HG03159 (cell line): ENCODE data around the gene DOCK10.
A peak's percentile ranks its signal among the peaks of the same experiment; 100 is the strongest.

Source experiments
- ATAC-seq: cut with Tn5 transposase; IDR thresholded peaks from one replicate; pipeline ENCODE4 v1.9.1; 2021; ENCODE audit warnings: mild to moderate bottlenecking, moderate library complexity; ENCODE audit not compliant: unreplicated experiment

DOCK10 gene

GRCh38 chr2:224796695-224797305, 245.5 kb downstream of the DOCK10 start:
- ATAC-seq = no peak

GRCh38 chr2:224793946-224794345, 248.3 kb downstream of the DOCK10 start:
- ATAC-seq = no peak

GRCh38 chr2:224786848-224787247, 255.4 kb downstream of the DOCK10 start:
- ATAC-seq = no peak

GRCh38 chr2:224781400-224781799, 260.9 kb downstream of the DOCK10 start:
- no peak for ATAC-seq

- no peak for ATAC-seq
These were observed 261.4 kb downstream of the DOCK10 start for GRCh38 chr2:224780823-224781222.

GRCh38 chr2:224780106-224780505, 262.2 kb downstream of the DOCK10 start:
- ATAC-seq = no peak

- peak; percentile 66 for ATAC-seq
These were observed 263.8 kb downstream of the DOCK10 start for GRCh38 chr2:224778474-224778877.

- ATAC-seq = no peak
These were observed 264.7 kb downstream of the DOCK10 start for GRCh38 chr2:224777559-224777930.

GRCh38 chr2:224776795-224777558, 265.3 kb downstream of the DOCK10 start:
- no peak for ATAC-seq

- ATAC-seq = no peak
These were observed 266.6 kb downstream of the DOCK10 start for GRCh38 chr2:224775647-224776046.

GRCh38 chr2:224774735-224775134, 267.5 kb downstream of the DOCK10 start:
- ATAC-seq = no peak

- no peak for ATAC-seq
These were observed 269.8 kb downstream of the DOCK10 start for GRCh38 chr2:224772494-224772893.

GRCh38 chr2:224769489-224769888, 272.8 kb downstream of the DOCK10 start:
- no peak for ATAC-seq

- peak; percentile 63 for ATAC-seq
These were observed 277.6 kb downstream of the DOCK10 start for GRCh38 chr2:224764565-224765236.

GRCh38 chr2:224757934-224758548, 284.2 kb downstream of the DOCK10 start:
- ATAC-seq = no peak

GRCh38 chr2:224753743-224754540, 288.3 kb downstream of the DOCK10 start:
- ATAC-seq = no peak

GRCh38 chr2:224751996-224752698, 290.1 kb downstream of the DOCK10 start:
- no peak for ATAC-seq

- no peak for ATAC-seq
These were observed 293.1 kb downstream of the DOCK10 start for GRCh38 chr2:224749136-224749535.

- ATAC-seq = no peak
These were observed 294.5 kb downstream of the DOCK10 start for GRCh38 chr2:224747765-224748164.

- ATAC-seq = no peak
These were observed 306.0 kb downstream of the DOCK10 start for GRCh38 chr2:224736227-224736626.
